Large intestine (tissue), 3 donors: ENCODE results near the gene TCERG1L. TPM values are rescaled to one million over a fixed set of nuclear protein-coding genes. Genes with fewer than 3 reads are reported as not detected.

ENCODE experiments used
- DNase-seq, 2 donors: peaks; one replicate each; pipeline versions ENCODE4 v3.0.0 to v3.0.0-alpha.2; 2013
- H3K27ac ChIP-seq: one replicate; pipeline ENCODE4 v1.5.1; 2013; ENCODE audit warnings: low read length
- H3K27me3 ChIP-seq: 2 replicates; pipeline ENCODE4 v1.6.1; 2013; ENCODE audit warnings: low read length; ENCODE audit not compliant: control insufficient read depth, insufficient read depth
- H3K36me3 ChIP-seq: 2 replicates; pipeline ENCODE4 v1.6.1; 2013; ENCODE audit warnings: low read length; ENCODE audit not compliant: control insufficient read depth, insufficient read depth
- H3K4me1 ChIP-seq: one replicate; pipeline ENCODE4 v1.6.1; 2013; ENCODE audit warnings: low read length; ENCODE audit not compliant: control insufficient read depth, insufficient read depth
- H3K4me3 ChIP-seq: one replicate; pipeline ENCODE4 v1.5.1; 2013; ENCODE audit warnings: low read length
- H3K9me3 ChIP-seq: one replicate; pipeline ENCODE4 v1.6.1; 2013; ENCODE audit warnings: mild to moderate bottlenecking, low read depth, low read length, moderate library complexity; ENCODE audit not compliant: control insufficient read depth
- WGBS: methylation state at CpG from one replicate; pipeline ENCODE4 v1.1.5; 2013; ENCODE audit warnings: low lambda C conversion rate; ENCODE audit not compliant: insufficient coverage; 5-methylcytosine and 5-hydroxymethylcytosine counted together
- polyA plus RNA-seq: library from polyadenylated mRNA; unstranded; fragments of 120-200 nt; gene quantifications from one replicate; pipeline ENCODE4 v1.2.1, GENCODE V29; 2013

The TCERG1L gene
- polyA plus RNA-seq, 1 donor, result 0.45 TPM

GRCh38 chr10:131187274-131187673 is 124.2 kb downstream of the TCERG1L start:
- Histone ChIP-seq H3K4me1 (no peaks in the 10 kb centered on the region), H3K27me3 (no peaks in the 10 kb centered on the region), H3K27ac (no peak overlapping the region), H3K36me3 (no peaks in the 10 kb centered on the region), H3K9me3 (no peaks in the 10 kb centered on the region), H3K4me3 (no peak overlapping the region)
- no peak for DNase-seq
- WGBS, result no CpG with 5 or more reads among the region's 7 CpGs

GRCh38 chr10:131186547-131187253 is 124.8 kb downstream of the TCERG1L start:
- Histone ChIP-seq H3K4me1 (no peaks in the 10 kb centered on the region), H3K27me3 (no peaks in the 10 kb centered on the region), H3K27ac (no peak overlapping the region), H3K4me3 (no peak overlapping the region), H3K36me3 (no peaks in the 10 kb centered on the region), H3K9me3 (no peaks in the 10 kb centered on the region)
- no peak for DNase-seq
- no CpG with 5 or more reads among the region's 12 CpGs for WGBS

GRCh38 chr10:131184503-131184902 is 127.0 kb downstream of the TCERG1L start:
- no peak overlapping the region for H3K4me3 ChIP-seq
- DNase-seq, result no peak
- H3K27ac ChIP-seq, result no peak overlapping the region
- H3K4me1 ChIP-seq, result no peaks in the 10 kb centered on the region
- no peaks in the 10 kb centered on the region for H3K9me3 ChIP-seq
- H3K27me3 ChIP-seq, result no peaks in the 10 kb centered on the region
- WGBS, result no CpG with 5 or more reads among the region's 9 CpGs
- no peaks in the 10 kb centered on the region for H3K36me3 ChIP-seq

- H3K4me3 ChIP-seq, result no peak overlapping the region
- WGBS, result 100% methylated on average over 1 of the region's 9 CpGs
- no peaks in the 10 kb centered on the region for H3K36me3 ChIP-seq
- DNase-seq, result no peak
- no peak overlapping the region for H3K27ac ChIP-seq
- no peaks in the 10 kb centered on the region for H3K9me3 ChIP-seq
- H3K4me1 ChIP-seq, result no peaks in the 10 kb centered on the region
- no peaks in the 10 kb centered on the region for H3K27me3 ChIP-seq
Measured at GRCh38 chr10:131183546-131184045, 127.9 kb downstream of the TCERG1L start.

- Histone ChIP-seq H3K4me3 (no peak overlapping the region), H3K27ac (no peak overlapping the region), H3K9me3 (peaks cover 8% of the 10 kb centered on the region), H3K36me3 (no peaks in the 10 kb centered on the region), H3K4me1 (no peaks in the 10 kb centered on the region), H3K27me3 (no peaks in the 10 kb centered on the region)
- WGBS, result no CpG with 5 or more reads among the region's 8 CpGs
- DNase-seq, result no peak
Measured at GRCh38 chr10:131181456-131181855, 130.1 kb downstream of the TCERG1L start.

- Histone ChIP-seq H3K36me3 (no peaks in the 10 kb centered on the region), H3K9me3 (peaks cover 10% of the 10 kb centered on the region), H3K27ac (no peak overlapping the region), H3K4me1 (no peaks in the 10 kb centered on the region), H3K27me3 (no peaks in the 10 kb centered on the region), H3K4me3 (no peak overlapping the region)
- 38% methylated on average over 1 of the region's 15 CpGs for WGBS
- DNase-seq, result no peak
Measured at GRCh38 chr10:131180740-131181415, 130.6 kb downstream of the TCERG1L start.

GRCh38 chr10:131180086-131180485 is 131.4 kb downstream of the TCERG1L start:
- Histone ChIP-seq H3K27ac (no peak overlapping the region), H3K36me3 (no peaks in the 10 kb centered on the region), H3K4me3 (no peak overlapping the region), H3K27me3 (no peaks in the 10 kb centered on the region), H3K9me3 (peaks cover 13% of the 10 kb centered on the region), H3K4me1 (no peaks in the 10 kb centered on the region)
- 100% methylated on average over 1 of the region's 9 CpGs for WGBS
- no peak for DNase-seq

- Histone ChIP-seq H3K36me3 (no peaks in the 10 kb centered on the region), H3K4me1 (no peaks in the 10 kb centered on the region), H3K27me3 (no peaks in the 10 kb centered on the region), H3K9me3 (peaks cover 14% of the 10 kb centered on the region), H3K27ac (no peak overlapping the region), H3K4me3 (no peak overlapping the region)
- no peak for DNase-seq
- WGBS, result no CpG with 5 or more reads among the region's 10 CpGs
Measured at GRCh38 chr10:131179361-131179760, 132.2 kb downstream of the TCERG1L start.

GRCh38 chr10:131178521-131179331 is 132.8 kb downstream of the TCERG1L start:
- Histone ChIP-seq H3K27me3 (no peaks in the 10 kb centered on the region), H3K4me3 (no peak overlapping the region), H3K4me1 (no peaks in the 10 kb centered on the region), H3K27ac (no peak overlapping the region), H3K36me3 (no peaks in the 10 kb centered on the region), H3K9me3 (peaks cover 17% of the 10 kb centered on the region)
- no peak for DNase-seq
- WGBS, result no CpG with 5 or more reads among the region's 29 CpGs
